H9 (cell line): ENCODE measurements around the gene GOLGA8A. TPM values are rescaled to one million over a fixed set of nuclear protein-coding genes. Genes with fewer than 3 reads are reported as not detected.

Experiments used
- DNase-seq: peaks from one replicate; pipeline ENCODE4 v3.0.0-alpha.2; 2017
- H2AFZ ChIP-seq: one replicate; pipeline ENCODE4 v1.6.1; 2013; ENCODE audit warnings: mild to moderate bottlenecking, low read length, control low read depth, moderate library complexity
- H2AK5ac ChIP-seq: 2 replicates; pipeline ENCODE4 v1.6.1; 2013; ENCODE audit warnings: low read length, control low read depth, mixed read lengths; ENCODE audit not compliant: insufficient read length
- H2BK120ac ChIP-seq: one replicate; pipeline ENCODE4 v1.6.1; 2013; ENCODE audit warnings: low read depth, mild to moderate bottlenecking, low read length, control low read depth, inconsistent platforms; ENCODE audit not compliant: poor library complexity, severe bottlenecking
- H2BK12ac ChIP-seq: 2 replicates; pipeline ENCODE4 v1.6.1; 2013; ENCODE audit warnings: low read length, control low read depth, mixed read lengths, low read depth; ENCODE audit not compliant: insufficient read length
- H2BK15ac ChIP-seq: 2 replicates; pipeline ENCODE4 v1.6.1; 2013; ENCODE audit warnings: low read depth, low read length, control low read depth
- H2BK20ac ChIP-seq: one replicate; pipeline ENCODE4 v1.6.1; 2013; ENCODE audit warnings: low read depth, mild to moderate bottlenecking, low read length, control low read depth, inconsistent platforms; ENCODE audit not compliant: poor library complexity, severe bottlenecking
- H2BK5ac ChIP-seq: 2 replicates; pipeline ENCODE4 v1.6.1; 2013; ENCODE audit warnings: low read length, control low read depth, mixed read lengths; ENCODE audit not compliant: insufficient read length
- H3K14ac ChIP-seq: 2 replicates; pipeline ENCODE4 v1.6.1; 2013; ENCODE audit warnings: low read length, control low read depth; ENCODE audit not compliant: insufficient read depth
- H3K18ac ChIP-seq: 2 replicates; pipeline ENCODE4 v1.6.1; 2013; ENCODE audit warnings: low read depth, mild to moderate bottlenecking, mixed read lengths, low read length, control low read depth; ENCODE audit not compliant: insufficient read length
- H3K23ac ChIP-seq: 2 replicates; pipeline ENCODE4 v1.6.1; 2013; ENCODE audit warnings: low read length, control low read depth, mixed read lengths, low read depth; ENCODE audit not compliant: insufficient read length
- H3K23me2 ChIP-seq: 2 replicates; pipeline ENCODE4 v1.6.1; 2013; ENCODE audit warnings: low read depth, mild to moderate bottlenecking, mixed read lengths, low read length, control low read depth; ENCODE audit not compliant: insufficient read length, poor library complexity, severe bottlenecking
- H3K27ac ChIP-seq: 2 replicates; pipeline ENCODE4 v1.5.1; 2013; ENCODE audit warnings: low read length, control low read depth, mixed read lengths, low read depth; ENCODE audit not compliant: insufficient read length
- H3K27me3 ChIP-seq: 2 replicates; pipeline ENCODE4 v1.6.1; 2013; ENCODE audit warnings: low read length, control low read depth, inconsistent platforms; ENCODE audit not compliant: insufficient read depth
- H3K4ac ChIP-seq: 2 replicates; pipeline ENCODE4 v1.6.1; 2013; ENCODE audit warnings: low read depth, mild to moderate bottlenecking, control low read depth, inconsistent platforms, low read length, moderate library complexity
- H3K4me1 ChIP-seq: 2 replicates; pipeline ENCODE4 v1.6.1; 2013; ENCODE audit warnings: low read length, control low read depth, inconsistent platforms; ENCODE audit not compliant: insufficient read depth
- H3K4me2 ChIP-seq: 2 replicates; pipeline ENCODE4 v1.6.1; 2013; ENCODE audit warnings: low read length, control low read depth, mixed read lengths; ENCODE audit not compliant: insufficient read length, insufficient read depth
- H3K56ac ChIP-seq: 2 replicates; pipeline ENCODE4 v1.6.1; 2013; ENCODE audit warnings: low read depth, mild to moderate bottlenecking, mixed read lengths, low read length, control low read depth; ENCODE audit not compliant: insufficient read length
- H3K79me1 ChIP-seq: 2 replicates; pipeline ENCODE4 v1.6.1; 2013; ENCODE audit warnings: low read depth, mild to moderate bottlenecking, moderate library complexity, low read length, control low read depth, inconsistent platforms; ENCODE audit not compliant: insufficient read depth, poor library complexity, severe bottlenecking
- H3K79me2 ChIP-seq: 2 replicates; pipeline ENCODE4 v1.6.1; 2013; ENCODE audit warnings: low read length, control low read depth, inconsistent platforms; ENCODE audit not compliant: insufficient read depth
- H3K9ac ChIP-seq: 2 replicates; pipeline ENCODE4 v1.6.1; 2013; ENCODE audit warnings: low read length, control low read depth, mixed read lengths; ENCODE audit not compliant: insufficient read length; ENCODE audit errors: extremely low read depth
- H3K9me3 ChIP-seq: one replicate; pipeline ENCODE4 v1.6.1; 2013; ENCODE audit warnings: low read depth, low read length, inconsistent platforms; ENCODE audit not compliant: control insufficient read depth
- H3T11ph ChIP-seq: one replicate; pipeline ENCODE4 v1.6.1; 2013; ENCODE audit warnings: mild to moderate bottlenecking, low read length, control low read depth, inconsistent platforms
- H4K20me1 ChIP-seq: one replicate; pipeline ENCODE4 v1.6.1; 2013; ENCODE audit not compliant: control insufficient read depth, insufficient read length, insufficient read depth
- H4K5ac ChIP-seq: 2 replicates; pipeline ENCODE4 v1.6.1; 2013; ENCODE audit warnings: low read depth, mild to moderate bottlenecking, mixed read lengths, low read length, control low read depth; ENCODE audit not compliant: insufficient read length
- H4K8ac ChIP-seq: replicated peaks from 2 replicates; pipeline ENCODE4 v1.6.1; 2013; ENCODE audit warnings: low read length, control low read depth, mixed read lengths, low read depth; ENCODE audit not compliant: insufficient read length
- H4K91ac ChIP-seq: 2 replicates; pipeline ENCODE4 v1.6.1; 2013; ENCODE audit warnings: low read depth, mild to moderate bottlenecking, moderate library complexity, mixed read lengths, low read length, control low read depth; ENCODE audit not compliant: insufficient read length
- H3K27ac Mint-ChIP-seq, 3 experiments: 2 replicates in 2 of 3; 3 replicates in 1 of 3; pipeline ENCODE4 v1.8.0; 2020 to 2021; ENCODE audit warnings: mixed read lengths in 3 of 3, mild to moderate bottlenecking in 1 of 3, moderate library complexity in 1 of 3
- H3K27me3 Mint-ChIP-seq: 2 replicates; pipeline ENCODE4 v1.8.0; 2021; ENCODE audit warnings: low read depth, mild to moderate bottlenecking, moderate library complexity, mixed read lengths
- H3K36me3 Mint-ChIP-seq, 3 experiments: 2 replicates in 2 of 3; 3 replicates in 1 of 3; pipeline ENCODE4 v1.8.0; 2020 to 2021; ENCODE audit warnings: low read depth in 3 of 3, mixed read lengths in 3 of 3; ENCODE audit not compliant: insufficient read depth in 1 of 3
- H3K4me1 Mint-ChIP-seq, 2 experiments: 2 replicates each; pipeline ENCODE4 v1.8.0; 2020; ENCODE audit warnings: mixed read lengths in 2 of 2
- H3K4me3 Mint-ChIP-seq, 2 experiments: 2 replicates in 1 of 2; 3 replicates in 1 of 2; pipeline ENCODE4 v1.8.0; 2020 to 2021; ENCODE audit warnings: mild to moderate bottlenecking in 2 of 2, mixed read lengths in 2 of 2, moderate library complexity in 1 of 2
- H3K9me3 Mint-ChIP-seq, 2 experiments: 2 replicates in 1 of 2; 3 replicates in 1 of 2; pipeline ENCODE4 v1.8.0; 2020; ENCODE audit warnings: mild to moderate bottlenecking in 2 of 2, mixed read lengths in 2 of 2, moderate library complexity in 1 of 2
- WGBS: extraction: QIAGEN DNeasy Blood & Tissue Kit; methylation state at CpG from one replicate; pipeline ENCODE4 v1.1.7; 2013; ENCODE audit warnings: missing lambda C conversion rate, low lambda C conversion rate, mixed read lengths; ENCODE audit not compliant: insufficient read length; ENCODE audit errors: extremely low coverage; 5-methylcytosine and 5-hydroxymethylcytosine counted together
- total RNA-seq: library from RNA; stranded (reverse); gene quantifications from 2 replicates; pipeline ENCODE4 v1.2.1, GENCODE V29; 2021
- TF ChIP-seq, protein P1 (sequence below): fragments of 200-600 bp; sonication (generic); conservative IDR thresholded peaks from 3 replicates; pipeline ENCODE4 v1.8.0; 2021; ENCODE audit warnings: antibody characterized with exemption, mild to moderate bottlenecking

The GOLGA8A gene
- total RNA-seq, 1 experiment from 2014 or later: 58.8 TPM

DNA sequence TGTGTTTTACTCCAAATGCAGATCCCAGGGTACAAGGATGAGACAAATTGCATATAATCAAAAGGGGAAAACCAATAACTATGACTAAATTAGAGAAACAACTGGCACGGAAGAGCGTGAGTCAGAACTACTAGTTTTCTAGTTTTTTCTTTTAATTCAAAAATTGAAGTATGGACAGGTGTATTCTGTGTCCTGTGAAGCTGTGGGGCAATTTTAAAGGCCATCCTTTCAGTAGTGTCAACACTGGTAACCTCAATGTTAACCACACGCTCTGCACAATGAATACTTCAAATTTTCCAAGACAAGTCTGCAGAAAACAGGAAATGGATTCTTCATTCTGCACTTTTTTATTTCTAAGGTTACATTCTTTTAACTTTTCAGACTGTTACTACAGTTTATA, 32.5 kb upstream of the GOLGA8A start:
- Mint-ChIP-seq H3K27ac (no peak overlapping the region), H3K9me3 (no peaks in the 10 kb centered on the region), H3K4me1 (no peaks in the 10 kb centered on the region), H3K27me3 (peaks cover 12% of the 10 kb centered on the region; the same call in 1 of the 2 replicates), H3K4me3 (no peak overlapping the region), H3K36me3 (no peaks in the 10 kb centered on the region)
- Histone ChIP-seq H3K4ac (no peak overlapping the region), H4K20me1 (no peaks in the 10 kb centered on the region), H3T11ph (no peak overlapping the region), H4K8ac (no peak overlapping the region), H2BK120ac (no peak overlapping the region), H3K14ac (no peak overlapping the region), H3K79me1 (no peaks in the 10 kb centered on the region), H2BK5ac (no peak overlapping the region), H4K91ac (no peak overlapping the region), H3K56ac (no peak overlapping the region), H2BK12ac (no peak overlapping the region), H4K5ac (no peak overlapping the region), H3K9ac (no peak overlapping the region), H3K23ac (no peak overlapping the region), H3K79me2 (no peaks in the 10 kb centered on the region), H3K4me1 (no peaks in the 10 kb centered on the region), H3K27ac (no peak overlapping the region), H3K4me2 (no peak overlapping the region), H3K18ac (no peak overlapping the region), H2BK20ac (no peak overlapping the region), H2AFZ (no peak overlapping the region), H3K9me3 (no peaks in the 10 kb centered on the region), H3K27me3 (no peaks in the 10 kb centered on the region), H3K23me2 (no peaks in the 10 kb centered on the region), H2BK15ac (no peak overlapping the region), H2AK5ac (no peak overlapping the region)
- WGBS: no CpG with 5 or more reads among the region's 3 CpGs
- no peak for DNase-seq
- TF ChIP-seq, protein P1, sequence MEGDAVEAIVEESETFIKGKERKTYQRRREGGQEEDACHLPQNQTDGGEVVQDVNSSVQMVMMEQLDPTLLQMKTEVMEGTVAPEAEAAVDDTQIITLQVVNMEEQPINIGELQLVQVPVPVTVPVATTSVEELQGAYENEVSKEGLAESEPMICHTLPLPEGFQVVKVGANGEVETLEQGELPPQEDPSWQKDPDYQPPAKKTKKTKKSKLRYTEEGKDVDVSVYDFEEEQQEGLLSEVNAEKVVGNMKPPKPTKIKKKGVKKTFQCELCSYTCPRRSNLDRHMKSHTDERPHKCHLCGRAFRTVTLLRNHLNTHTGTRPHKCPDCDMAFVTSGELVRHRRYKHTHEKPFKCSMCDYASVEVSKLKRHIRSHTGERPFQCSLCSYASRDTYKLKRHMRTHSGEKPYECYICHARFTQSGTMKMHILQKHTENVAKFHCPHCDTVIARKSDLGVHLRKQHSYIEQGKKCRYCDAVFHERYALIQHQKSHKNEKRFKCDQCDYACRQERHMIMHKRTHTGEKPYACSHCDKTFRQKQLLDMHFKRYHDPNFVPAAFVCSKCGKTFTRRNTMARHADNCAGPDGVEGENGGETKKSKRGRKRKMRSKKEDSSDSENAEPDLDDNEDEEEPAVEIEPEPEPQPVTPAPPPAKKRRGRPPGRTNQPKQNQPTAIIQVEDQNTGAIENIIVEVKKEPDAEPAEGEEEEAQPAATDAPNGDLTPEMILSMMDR: no peak
